GM06990 (cell line): ENCODE data around the gene PKDREJ.

Source experiments
- DNase-seq: peaks from one replicate; pipeline ENCODE4 v3.0.0-alpha.2; 2011; ENCODE audit not compliant: insufficient read length; ENCODE audit errors: extremely low read depth
- H3K27me3 ChIP-seq: replicated peaks from 2 replicates; pipeline ENCODE4 v1.6.0; 2011; ENCODE audit warnings: low read length; ENCODE audit not compliant: control insufficient read depth, insufficient read depth
- H3K36me3 ChIP-seq: 2 replicates; pipeline ENCODE4 v1.5.1; 2011; ENCODE audit warnings: low read length; ENCODE audit not compliant: control insufficient read depth, insufficient read depth
- H3K4me3 ChIP-seq: replicated peaks from 2 replicates; pipeline ENCODE4 v1.5.1; 2011; ENCODE audit warnings: low read depth, mild to moderate bottlenecking, control low read depth, low read length
- CTCF ChIP-seq: IDR thresholded peaks from 2 replicates; pipeline ENCODE4 v1.5.1; 2011; ENCODE audit warnings: low read length, control low read depth, mild to moderate bottlenecking, inconsistent platforms; ENCODE audit not compliant: insufficient read depth, poor library complexity, severe bottlenecking

PKDREJ gene

DNA sequence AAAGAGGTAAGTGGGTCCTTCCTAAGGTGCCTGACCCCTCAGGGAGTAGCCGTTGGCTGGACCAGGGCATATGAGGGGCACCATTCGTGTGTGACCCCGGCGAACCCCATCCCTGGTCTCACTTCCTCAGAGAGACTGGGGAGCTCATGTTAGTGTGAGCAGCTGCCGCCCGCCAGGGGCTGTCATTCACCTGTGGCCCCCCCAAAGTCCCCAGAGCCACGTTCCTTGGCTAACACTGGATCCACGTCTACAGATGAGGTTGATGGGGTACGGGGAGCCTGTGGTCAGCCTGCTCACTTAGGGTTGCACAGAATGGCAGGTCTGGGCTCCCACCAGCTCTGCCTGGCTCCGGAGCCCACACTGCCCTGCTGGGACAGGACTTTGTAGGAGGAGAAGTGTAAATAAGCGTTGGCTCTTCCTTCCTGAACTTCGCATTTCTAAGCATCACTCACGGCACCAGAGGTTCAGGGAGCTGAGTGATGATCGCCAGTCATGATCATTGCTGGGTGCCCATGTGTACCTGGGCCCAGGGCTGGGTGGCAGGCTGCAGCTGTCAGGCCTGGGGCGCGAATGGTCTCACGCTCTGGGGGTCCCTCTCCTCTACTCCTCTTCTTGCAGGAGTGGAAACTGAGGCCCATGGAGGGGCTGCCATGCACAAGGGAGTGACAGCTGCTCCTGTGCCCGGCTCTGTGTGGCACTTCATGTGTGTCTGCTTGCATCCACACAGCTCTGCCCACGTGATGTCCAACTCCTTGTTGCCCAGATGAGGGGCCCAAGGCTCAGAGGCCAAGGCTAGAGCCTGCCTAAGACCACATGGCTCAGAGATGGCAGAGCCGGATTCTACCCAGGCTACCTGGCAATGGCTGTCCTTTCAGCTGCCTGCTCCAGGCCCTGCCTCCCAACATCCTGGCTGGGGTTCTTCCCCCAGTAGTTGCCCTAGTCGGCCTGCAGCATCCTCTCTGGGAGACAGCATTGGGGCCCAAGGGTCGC, 15.8 kb upstream of the PKDREJ start:
- H3K27me3 ChIP-seq = no peaks in the 10 kb centered on the region
- no peak overlapping the region for H3K4me3 ChIP-seq
- no peak for DNase-seq
- peaks cover 24% of the 10 kb centered on the region for H3K36me3 ChIP-seq
- no peak for TF ChIP-seq CTCF

DNA sequence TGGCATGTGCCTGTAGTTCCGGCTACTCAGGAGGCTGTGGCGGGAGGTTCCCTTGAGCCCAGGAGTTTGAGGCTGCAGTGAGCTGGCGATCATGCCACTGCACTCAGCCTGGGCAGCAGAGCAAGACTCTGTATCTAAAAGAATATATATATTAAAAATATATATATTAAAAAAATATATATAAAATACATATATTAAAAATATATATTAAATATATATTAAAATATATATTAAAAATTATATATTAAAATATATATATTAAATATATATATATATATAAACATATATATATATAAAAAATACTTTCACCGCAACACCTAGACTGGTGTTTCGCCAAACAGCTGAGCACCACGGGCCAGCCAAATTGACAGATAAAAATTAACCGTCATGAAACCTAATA, 13.4 kb upstream of the PKDREJ start:
- no peak overlapping the region for H3K4me3 ChIP-seq
- peaks cover 26% of the 10 kb centered on the region for H3K36me3 ChIP-seq
- no peaks in the 10 kb centered on the region for H3K27me3 ChIP-seq
- no peak for TF ChIP-seq CTCF
- DNase-seq = no peak

GRCh38 chr22:46275455-46276122, 12.4 kb upstream of the PKDREJ start:
- Histone ChIP-seq H3K36me3 (peaks cover 23% of the 10 kb centered on the region), H3K4me3 (no peak overlapping the region), H3K27me3 (no peaks in the 10 kb centered on the region)
- TF ChIP-seq CTCF = no peak
- no peak for DNase-seq

DNA sequence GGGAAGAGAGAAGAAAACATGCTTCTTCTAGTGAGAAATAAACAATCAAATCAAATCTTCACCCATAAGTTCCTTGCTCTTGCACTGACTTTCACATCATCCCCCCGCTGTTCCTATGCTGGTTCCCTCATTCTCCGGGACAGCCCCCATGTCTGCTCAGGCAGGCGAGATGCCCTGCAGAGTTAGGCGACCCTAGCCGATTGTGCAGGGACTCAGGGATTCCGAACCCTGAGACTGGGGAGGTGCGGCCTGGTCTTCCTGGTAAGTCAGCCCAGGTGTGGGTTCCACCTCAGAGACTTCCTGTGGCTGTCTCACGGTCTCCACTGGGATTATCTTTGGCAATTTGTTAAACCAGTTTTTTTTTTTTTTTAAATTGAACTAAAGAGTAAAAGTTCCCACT, 11.2 kb upstream of the PKDREJ start:
- DNase-seq = no peak
- no peak for TF ChIP-seq CTCF
- Histone ChIP-seq H3K36me3 (peaks cover 20% of the 10 kb centered on the region), H3K27me3 (no peaks in the 10 kb centered on the region), H3K4me3 (no peak overlapping the region)

GRCh38 chr22:46273432-46274148, 10.4 kb upstream of the PKDREJ start:
- Histone ChIP-seq H3K27me3 (no peaks in the 10 kb centered on the region), H3K4me3 (no peak overlapping the region), H3K36me3 (peaks cover 18% of the 10 kb centered on the region)
- DNase-seq = no peak
- TF ChIP-seq CTCF = no peak
